Uterus (tissue), 4 donors: ENCODE measurements around the gene EAF2. TPM values are rescaled to one million over a fixed set of nuclear protein-coding genes. Genes with fewer than 3 reads are reported as not detected.

Experiments used
- DNase-seq, 2 donors: peaks; one replicate each; pipeline ENCODE4 v3.0.0-alpha.2; 2019 to 2020
- H3K27ac ChIP-seq, 2 donors: fragments of 200-600 bp; sonication (generic); 1 replicate in 1 of 2; 2 replicates in 1 of 2; pipeline ENCODE4 v1.5.1; 2016 to 2018
- H3K27me3 ChIP-seq, 2 donors: fragments of 200-600 bp; sonication (generic); one replicate each; pipeline ENCODE4 v1.5.1; 2018 to 2019; ENCODE audit warnings: control low read depth in 1 of 2
- H3K36me3 ChIP-seq, 2 donors: fragments of 200-600 bp; sonication (generic); one replicate each; pipeline ENCODE4 v1.5.1; 2019; ENCODE audit warnings: control low read depth in 1 of 2
- H3K4me1 ChIP-seq, 2 donors: fragments of 200-600 bp; sonication (generic); one replicate each; pipeline ENCODE4 v1.5.1; 2018 to 2019; ENCODE audit warnings: control low read depth in 1 of 2
- H3K4me3 ChIP-seq, 2 donors: fragments of 200-600 bp; sonication (generic); 1 replicate in 1 of 2; 2 replicates in 1 of 2; pipeline ENCODE4 v1.5.1; 2018 to 2019; ENCODE audit warnings: mild to moderate bottlenecking in 1 of 2
- H3K9me3 ChIP-seq, 2 donors: fragments of 200-600 bp; sonication (generic); one replicate each; pipeline ENCODE4 v1.5.1; 2019; ENCODE audit warnings: control low read depth in 1 of 2
- CTCF ChIP-seq, 4 experiments: fragments of 200-600 bp in 2 of 4; fragments of 450-650 bp in 2 of 4; sonication (generic) in 2 of 4; IDR thresholded peaks; one replicate each; pipeline ENCODE4 v1.5.1; 2016 to 2019; ENCODE audit warnings: antibody characterized with exemption in 4 of 4, mild to moderate bottlenecking in 2 of 4, moderate library complexity in 1 of 4
- POLR2A ChIP-seq, 2 donors: fragments of 450-650 bp; IDR thresholded peaks; one replicate each; pipeline ENCODE4 v1.6.1; 2016; ENCODE audit warnings: antibody characterized with exemption in 2 of 2, mild to moderate bottlenecking in 1 of 2, moderate library complexity in 1 of 2
- intact Hi-C: fragments of 100-400 bp; cut with DNase I; formaldehyde crosslinking; loops from one replicate; pipeline ENCODE4 v1.15.1; 2023; ENCODE audit warnings: low total_unique reads
- total RNA-seq, 4 donors: library from RNA; depleted of rRNA in 3 of 4; stranded (reverse); fragments of >200 nt in 3 of 4; gene quantifications; one replicate each; pipeline versions ENCODE4 v1.1.0 to v1.2.4, GENCODE V29; 2014 to 2023
- donor health status: DM: yes; HTN: yes; CAD: no.

The EAF2 gene
- total RNA-seq, 4 donors from 2014 or later = 0.88 to 21.8 (median 6.9) TPM

- Histone ChIP-seq H3K27ac (no peak overlapping the region), H3K36me3 (no peaks in the 10 kb centered on the region), H3K27me3 (no peaks in the 10 kb centered on the region), H3K4me3 (no peak overlapping the region), H3K4me1 (no peaks in the 10 kb centered on the region), H3K9me3 (no peaks in the 10 kb centered on the region)
- no peak for DNase-seq
- intact Hi-C loops = no loop called here
- TF ChIP-seq POLR2A (IDR thresholded peaks at IDR 0.05) (no peak), CTCF (IDR thresholded peaks at IDR 0.05) (no peak)
These were observed 81.2 kb downstream of the EAF2 start for GRCh38 chr3:121916189-121916588.

- TF ChIP-seq POLR2A (IDR thresholded peaks at IDR 0.05) (no peak), CTCF (IDR thresholded peaks at IDR 0.05) (no peak)
- H3K4me1 ChIP-seq = no peaks in the 10 kb centered on the region
- H3K27me3 ChIP-seq = no peaks in the 10 kb centered on the region
- DNase-seq = no peak
- no peak overlapping the region for H3K27ac ChIP-seq
- H3K4me3 ChIP-seq = no peak overlapping the region
- intact Hi-C loops = no loop called here
- no peaks in the 10 kb centered on the region for H3K36me3 ChIP-seq
- no peaks in the 10 kb centered on the region for H3K9me3 ChIP-seq
These were observed 83.9 kb downstream of the EAF2 start for GRCh38 chr3:121918779-121919483.

GRCh38 chr3:121924734-121925133 lies 89.7 kb downstream of the EAF2 start:
- H3K9me3 ChIP-seq = no peaks in the 10 kb centered on the region
- H3K27ac ChIP-seq = no peak overlapping the region
- H3K4me1 ChIP-seq = no peaks in the 10 kb centered on the region
- intact Hi-C loops = no loop called here
- TF ChIP-seq CTCF (IDR thresholded peaks at IDR 0.05) (no peak), POLR2A (IDR thresholded peaks at IDR 0.05) (no peak)
- no peaks in the 10 kb centered on the region for H3K27me3 ChIP-seq
- no peak for DNase-seq
- H3K4me3 ChIP-seq = no peak overlapping the region
- H3K36me3 ChIP-seq = no peaks in the 10 kb centered on the region

- no peak for DNase-seq
- no peak overlapping the region for H3K27ac ChIP-seq
- H3K4me3 ChIP-seq = no peak overlapping the region
- intact Hi-C loops = no loop called here
- H3K27me3 ChIP-seq = no peaks in the 10 kb centered on the region
- no peaks in the 10 kb centered on the region for H3K9me3 ChIP-seq
- no peaks in the 10 kb centered on the region for H3K36me3 ChIP-seq
- H3K4me1 ChIP-seq = no peaks in the 10 kb centered on the region
- no peak for TF ChIP-seq CTCF (IDR thresholded peaks at IDR 0.05)
- TF ChIP-seq POLR2A (IDR thresholded peaks at IDR 0.05) = no peak
These were observed 91.4 kb downstream of the EAF2 start for GRCh38 chr3:121926380-121926779.

Other genes starting within 250 kb of the EAF2 start
- gene FBXO40, start 241.8 kb upstream of the EAF2 start, total RNA-seq = under 1 TPM in 2 of 4 donors, not detected in 2; 0.06 to 0.21 TPM
- 10 to 100 TPM; 12.2 to 28.8 (median 16.9) TPM for gene HCLS1, start 174.3 kb upstream of the EAF2 start, total RNA-seq
- gene GOLGB1, start 85.5 kb upstream of the EAF2 start, total RNA-seq = 10 to 100 TPM; 32.6 to 78.3 (median 54.9) TPM
- 10 to 100 TPM; 17.9 to 69.4 (median 37.7) TPM for gene IQCB1, start 149 bp upstream of the EAF2 start, total RNA-seq
- gene SLC15A2, start 59.2 kb downstream of the EAF2 start, total RNA-seq = 1 to 10 TPM in 3 of 4 donors, under 1 TPM in 1; 0.77 to 9.3 (median 4.0) TPM
- gene ILDR1, start 187.0 kb downstream of the EAF2 start, total RNA-seq = 1 to 10 TPM in 1 of 4 donors, not detected in 3; 1.9 TPM
- gene CD86, start 220.2 kb downstream of the EAF2 start, total RNA-seq = 1 to 10 TPM in 3 of 4 donors, under 1 TPM in 1; 0.29 to 4.3 (median 3.0) TPM